Fibroblast of villous mesenchyme (primary cell): ENCODE data around the gene MUC6. TPM values are rescaled to one million over a fixed set of nuclear protein-coding genes. Genes with fewer than 3 reads are reported as not detected.
A peak's percentile ranks its signal among the peaks of the same experiment; 100 is the strongest.

Experiments
- DNase-seq: peaks from one replicate; pipeline ENCODE4 v3.0.0-alpha.2; 2010; ENCODE audit warnings: low read depth
- H3K4me3 ChIP-seq: 2 replicates; pipeline ENCODE4 v1.5.1; 2011; ENCODE audit warnings: low read depth, mild to moderate bottlenecking, low read length
- total RNA-seq: library from RNA; depleted of rRNA; stranded (reverse); fragments of >200 nt; gene quantifications from 2 replicates; pipeline ENCODE4 v1.2.3, GENCODE V29; 2012
- TF ChIP-seq, protein P1 (sequence below): IDR thresholded peaks from 2 replicates; pipeline ENCODE4 v1.5.1; 2012; ENCODE audit warnings: low read depth, mild to moderate bottlenecking, low read length; ENCODE audit not compliant: insufficient read depth

Gene MUC6
- total RNA-seq, 1 donor, result not detected

DNA sequence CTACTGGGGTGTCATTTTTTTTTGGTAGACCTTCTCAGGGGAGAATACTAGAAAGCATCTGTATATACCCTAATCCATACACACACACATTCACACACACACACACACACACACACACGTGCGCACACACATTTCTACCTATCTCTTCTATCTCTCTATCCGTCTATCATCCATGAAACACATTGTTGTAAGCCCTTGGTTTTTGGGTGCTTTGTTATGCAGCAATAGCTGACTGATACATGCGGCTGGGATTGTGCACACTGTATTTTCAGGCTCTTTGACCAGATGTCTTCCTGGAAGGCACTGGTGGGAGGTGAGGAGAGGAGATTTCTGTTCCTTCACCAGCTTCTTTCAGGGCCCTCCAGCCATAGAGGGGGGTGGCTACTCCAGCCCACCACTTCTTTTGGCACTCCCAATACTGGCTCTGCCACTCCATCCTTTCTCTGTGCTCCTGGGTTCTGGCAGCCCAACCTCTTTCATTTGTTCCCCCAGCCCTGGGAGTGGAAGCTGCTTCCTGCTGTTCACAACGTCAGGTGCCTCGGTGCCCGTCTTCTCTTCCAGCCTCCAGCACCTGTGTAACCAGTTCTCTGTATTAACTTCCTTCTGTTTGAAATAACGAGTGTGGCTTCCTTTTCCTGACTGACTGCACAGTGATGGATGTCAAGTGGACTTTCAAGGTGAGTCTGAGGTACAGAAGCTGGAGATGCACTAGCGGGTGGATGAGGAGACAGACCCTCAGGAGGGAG is 25.7 kb upstream of the MUC6 start:
- no peak for DNase-seq
- H3K4me3 ChIP-seq, result no peak overlapping the region
- TF ChIP-seq, protein P1, sequence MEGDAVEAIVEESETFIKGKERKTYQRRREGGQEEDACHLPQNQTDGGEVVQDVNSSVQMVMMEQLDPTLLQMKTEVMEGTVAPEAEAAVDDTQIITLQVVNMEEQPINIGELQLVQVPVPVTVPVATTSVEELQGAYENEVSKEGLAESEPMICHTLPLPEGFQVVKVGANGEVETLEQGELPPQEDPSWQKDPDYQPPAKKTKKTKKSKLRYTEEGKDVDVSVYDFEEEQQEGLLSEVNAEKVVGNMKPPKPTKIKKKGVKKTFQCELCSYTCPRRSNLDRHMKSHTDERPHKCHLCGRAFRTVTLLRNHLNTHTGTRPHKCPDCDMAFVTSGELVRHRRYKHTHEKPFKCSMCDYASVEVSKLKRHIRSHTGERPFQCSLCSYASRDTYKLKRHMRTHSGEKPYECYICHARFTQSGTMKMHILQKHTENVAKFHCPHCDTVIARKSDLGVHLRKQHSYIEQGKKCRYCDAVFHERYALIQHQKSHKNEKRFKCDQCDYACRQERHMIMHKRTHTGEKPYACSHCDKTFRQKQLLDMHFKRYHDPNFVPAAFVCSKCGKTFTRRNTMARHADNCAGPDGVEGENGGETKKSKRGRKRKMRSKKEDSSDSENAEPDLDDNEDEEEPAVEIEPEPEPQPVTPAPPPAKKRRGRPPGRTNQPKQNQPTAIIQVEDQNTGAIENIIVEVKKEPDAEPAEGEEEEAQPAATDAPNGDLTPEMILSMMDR, result no peak

DNA sequence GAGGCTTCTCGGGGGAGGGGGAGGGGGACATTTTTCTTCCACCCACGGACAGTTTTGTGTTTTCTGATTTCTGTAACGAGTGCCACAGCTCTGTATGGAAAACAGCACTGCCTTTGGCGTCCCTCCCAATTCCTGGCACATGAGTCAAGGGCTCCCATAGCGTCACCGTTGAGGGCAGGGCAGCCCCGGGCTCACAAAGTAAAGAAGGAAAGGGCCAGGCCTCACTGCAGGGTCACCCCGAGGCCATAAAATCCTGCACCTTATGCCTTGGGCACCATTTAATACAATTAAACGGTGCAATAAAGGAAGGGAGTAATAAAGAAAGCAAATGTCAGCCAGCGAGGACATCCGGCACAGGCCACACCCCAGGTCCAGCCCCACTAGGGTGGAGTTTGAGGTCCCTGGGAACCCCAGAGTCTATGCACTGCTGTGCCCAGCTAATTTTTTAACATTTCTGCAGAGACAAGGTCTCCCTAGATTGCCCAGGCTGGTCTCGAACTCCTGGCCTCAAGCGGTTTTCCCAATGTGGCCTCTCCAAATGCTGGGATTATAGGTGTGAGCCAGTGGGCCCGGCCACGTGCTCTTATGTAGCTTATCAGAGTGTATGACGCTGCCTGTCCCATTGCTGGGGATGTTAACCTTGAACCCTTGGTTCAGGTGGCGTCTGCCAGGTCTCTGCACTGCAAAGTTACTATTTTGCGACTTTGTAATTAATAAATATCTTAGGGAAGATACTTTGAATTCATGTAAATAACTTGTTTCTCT is 24.5 kb upstream of the MUC6 start:
- TF ChIP-seq, protein P1, result no peak
- H3K4me3 ChIP-seq, result no peak overlapping the region
- peak; percentile 77 for DNase-seq

DNA sequence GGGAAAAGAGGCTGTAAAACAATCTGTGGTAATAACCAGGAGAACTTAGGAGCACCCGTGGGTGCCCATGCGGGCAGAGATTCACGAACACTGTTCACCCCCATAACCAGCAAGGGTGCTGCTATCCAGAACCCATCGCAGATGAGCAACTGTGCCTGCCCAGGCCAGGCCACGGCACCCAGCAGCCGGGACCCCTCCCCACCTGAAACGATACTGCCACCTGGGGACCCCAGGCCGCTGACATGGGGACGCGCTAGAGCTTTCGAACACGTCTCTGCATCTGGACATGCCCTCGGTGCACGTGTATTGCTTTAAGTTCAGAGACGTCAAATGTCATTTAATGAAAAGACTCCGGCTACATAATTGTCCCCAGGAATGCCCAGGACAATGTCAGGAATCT is 23.9 kb upstream of the MUC6 start:
- no peak overlapping the region for H3K4me3 ChIP-seq
- no peak for DNase-seq
- TF ChIP-seq, protein P1, result no peak

DNA sequence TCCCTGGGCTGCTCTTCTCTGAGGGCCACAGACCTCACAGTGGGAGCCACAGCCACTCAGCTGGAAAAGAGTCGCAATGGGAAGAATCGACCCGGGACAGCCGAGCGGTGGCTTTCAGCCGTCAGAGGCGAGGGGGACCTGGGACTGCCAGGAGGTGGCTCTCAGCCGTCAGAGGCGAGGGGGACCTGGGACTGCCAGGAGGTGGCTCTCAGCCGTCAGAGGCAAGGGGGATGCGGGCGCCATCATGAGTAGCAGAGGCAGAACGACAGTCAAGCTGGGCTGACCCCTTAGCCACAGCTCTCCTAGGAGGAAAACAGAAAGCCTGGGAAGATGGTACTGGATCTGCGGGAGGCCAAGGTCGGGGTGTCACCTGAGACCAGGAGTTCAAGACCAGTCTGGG is 23.2 kb upstream of the MUC6 start:
- TF ChIP-seq, protein P1, result no peak
- no peak overlapping the region for H3K4me3 ChIP-seq
- no peak for DNase-seq

DNA sequence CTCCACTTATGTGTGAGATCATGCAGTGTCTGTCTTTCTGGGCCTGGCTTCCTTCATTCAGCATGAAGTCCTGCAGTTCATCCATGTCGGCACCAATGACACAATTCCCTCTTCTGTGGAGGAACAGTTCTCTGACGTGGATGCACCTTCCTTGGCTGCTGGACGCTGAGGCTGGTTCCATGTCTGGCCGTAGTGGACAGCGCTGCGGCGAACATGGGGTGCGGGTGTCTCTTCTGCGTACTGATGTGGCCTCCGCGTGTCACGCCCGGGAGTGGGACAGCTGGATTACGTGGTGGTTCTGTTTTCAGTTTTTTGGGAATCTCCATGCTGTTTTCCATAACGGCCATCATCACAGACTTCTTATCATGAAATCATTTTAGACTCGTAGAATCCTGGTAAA is 21.3 kb upstream of the MUC6 start:
- TF ChIP-seq, protein P1, result no peak
- no peak for DNase-seq
- no peak overlapping the region for H3K4me3 ChIP-seq

DNA sequence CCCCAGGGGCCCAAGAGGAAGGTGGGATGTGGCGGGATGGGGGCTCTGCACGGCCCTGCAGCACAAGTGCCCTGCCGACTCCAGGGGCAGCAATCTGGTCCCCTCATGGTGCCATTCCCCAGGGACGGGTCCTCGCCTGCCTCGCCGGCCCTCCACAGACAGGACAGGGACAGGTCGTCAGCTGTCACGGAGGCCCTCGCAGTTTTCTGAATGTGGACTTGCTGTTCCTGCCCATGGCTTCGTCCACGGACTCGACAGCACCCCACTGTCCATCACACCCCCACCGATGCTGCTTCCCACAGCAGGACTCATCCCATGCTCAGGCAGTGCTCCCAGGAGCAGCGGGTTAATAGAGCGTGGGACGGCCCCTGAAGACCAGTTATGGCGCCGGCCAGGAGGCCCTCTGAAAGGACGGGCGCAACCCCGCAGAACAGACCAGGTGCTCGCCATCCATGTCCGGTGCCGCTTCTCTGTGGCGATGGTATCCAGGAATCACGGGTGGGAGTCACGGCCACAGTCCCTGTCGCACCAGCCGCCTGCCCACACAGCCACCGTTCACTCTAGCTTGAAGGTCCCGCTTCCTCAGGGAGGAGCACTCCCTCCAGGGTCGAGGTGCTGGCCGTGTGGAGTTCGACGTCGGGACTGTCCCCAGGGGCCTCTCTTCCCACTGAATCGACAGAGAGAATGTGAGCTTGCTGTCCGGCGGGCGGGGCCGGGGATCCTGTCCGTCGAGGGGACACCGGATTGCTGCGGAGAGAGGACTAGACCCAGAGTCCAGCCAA is 19.7 kb upstream of the MUC6 start:
- TF ChIP-seq, protein P1, result no peak
- H3K4me3 ChIP-seq, result no peak overlapping the region
- DNase-seq, result no peak
